Coronary artery (tissue), 2 donors: Measurements from ENCODE around the gene TCEAL1.
"Not testable (repeated sequence)": the region's sequence is repeated elsewhere in the genome, so short reads cannot be mapped to it uniquely, and the experiment has no call there.

Experiments used
- DNase-seq: peaks from one replicate; pipeline ENCODE4 v3.0.0-alpha.2; 2017; ENCODE audit warnings: low spot score
- H3K27ac ChIP-seq, 2 donors: fragments of 200-600 bp; sonication (generic); one replicate each; pipeline ENCODE4 v1.5.1; 2016 to 2019
- H3K4me3 ChIP-seq: fragments of 200-600 bp; sonication (generic); 2 replicates; pipeline ENCODE4 v1.5.1; 2016; ENCODE audit warnings: mild to moderate bottlenecking, moderate library complexity
- CTCF ChIP-seq: fragments of 200-600 bp; sonication (generic); IDR thresholded peaks from one replicate; pipeline ENCODE4 v1.5.1; 2019; ENCODE audit warnings: antibody characterized with exemption

Gene TCEAL1

GRCh38 chrX:103637604-103638338 is 9.0 kb downstream of the TCEAL1 start:
- no peak for TF ChIP-seq CTCF
- no peak for DNase-seq
- Histone ChIP-seq H3K27ac (no peak overlapping the region), H3K4me3 (no peak overlapping the region)

GRCh38 chrX:103638479-103639346 is 9.9 kb downstream of the TCEAL1 start:
- H3K4me3 ChIP-seq, result peak overlapping the region; percentile 50
- DNase-seq, result not testable (repeated sequence)

GRCh38 chrX:103640401-103641155 is 11.8 kb downstream of the TCEAL1 start:
- no peak for TF ChIP-seq CTCF
- H3K4me3 ChIP-seq, result no peak overlapping the region
- no peak overlapping the region for H3K27ac ChIP-seq
- no peak for DNase-seq

More at GRCh38 chrX:103638479-103639346, 9.9 kb downstream of the TCEAL1 start:
- H3K27ac ChIP-seq, result not testable (repeated sequence)

- DNase-seq, result no peak
- no peak for TF ChIP-seq CTCF
- H3K4me3 ChIP-seq, result no peak overlapping the region
- no peak overlapping the region for H3K27ac ChIP-seq
Observed at GRCh38 chrX:103644125-103644524, 15.3 kb downstream of the TCEAL1 start.

GRCh38 chrX:103647630-103648029 is 18.9 kb downstream of the TCEAL1 start:
- no peak for DNase-seq
- TF ChIP-seq CTCF, result no peak
- Histone ChIP-seq H3K4me3 (no peak overlapping the region), H3K27ac (no peak overlapping the region)

GRCh38 chrX:103651151-103651773 is 22.5 kb downstream of the TCEAL1 start:
- no peak for TF ChIP-seq CTCF
- H3K27ac ChIP-seq, result no peak overlapping the region
- no peak overlapping the region for H3K4me3 ChIP-seq
- DNase-seq, result no peak

GRCh38 chrX:103655230-103656000 is 26.6 kb downstream of the TCEAL1 start:
- not testable (repeated sequence) for DNase-seq, H3K27ac ChIP-seq, H3K4me3 ChIP-seq
